Erythroblast (primary cell): ENCODE results near the gene DLGAP5.

Experiments used
- DNase-seq, 2 experiments: peaks; one replicate each; lab custom pipeline; 2025; lab: John Stamatoyannopoulos, UW
- GATA1 ChIP-seq: IDR thresholded peaks from 2 replicates; pipeline ENCODE4 v1.6.1; 2011; ENCODE audit warnings: low read depth, mild to moderate bottlenecking, control low read depth, low read length, moderate library complexity
- POLR2A ChIP-seq: IDR thresholded peaks from 2 replicates; pipeline ENCODE4 v1.6.1; 2011; ENCODE audit warnings: mild to moderate bottlenecking, low read length

DLGAP5 gene

GRCh38 chr14:55153951-55154350, 37.4 kb downstream of the DLGAP5 start:
- TF ChIP-seq GATA1 (no peak), POLR2A (no peak)
- DNase-seq = no peak

GRCh38 chr14:55152052-55152753, 39.2 kb downstream of the DLGAP5 start:
- TF ChIP-seq GATA1 = no peak
- TF ChIP-seq POLR2A = no peak
- no peak for DNase-seq

GRCh38 chr14:55151601-55152000, 39.8 kb downstream of the DLGAP5 start:
- no peak for DNase-seq
- TF ChIP-seq POLR2A (no peak), GATA1 (no peak)

- TF ChIP-seq GATA1 = no peak
- no peak for TF ChIP-seq POLR2A
- no peak for DNase-seq
Observed at GRCh38 chr14:55146425-55146824, 45.0 kb downstream of the DLGAP5 start.

- TF ChIP-seq POLR2A (no peak), GATA1 (no peak)
- DNase-seq = no peak
Observed at GRCh38 chr14:55142466-55142865, 48.9 kb downstream of the DLGAP5 start.

GRCh38 chr14:55141825-55142224, 49.6 kb downstream of the DLGAP5 start:
- DNase-seq = no peak
- no peak for TF ChIP-seq GATA1
- no peak for TF ChIP-seq POLR2A

GRCh38 chr14:55139696-55140509, 51.5 kb downstream of the DLGAP5 start:
- no peak for TF ChIP-seq GATA1
- no peak for TF ChIP-seq POLR2A
- DNase-seq = no peak

- TF ChIP-seq GATA1 (no peak), POLR2A (no peak)
Observed at GRCh38 chr14:55139141-55139540, 52.2 kb downstream of the DLGAP5 start.

GRCh38 chr14:55138091-55138490, 53.3 kb downstream of the DLGAP5 start:
- DNase-seq = peak; percentile 35 to 44
- TF ChIP-seq POLR2A (no peak), GATA1 (no peak)

More at GRCh38 chr14:55139141-55139540, 52.2 kb downstream of the DLGAP5 start:
- no peak for DNase-seq

- no peak for TF ChIP-seq POLR2A
- TF ChIP-seq GATA1 = no peak
- DNase-seq = no peak
Observed at GRCh38 chr14:55136885-55137786, 54.2 kb downstream of the DLGAP5 start.

- no peak for DNase-seq
- TF ChIP-seq GATA1 (no peak), POLR2A (no peak)
Observed at GRCh38 chr14:55136241-55136640, 55.1 kb downstream of the DLGAP5 start.

- TF ChIP-seq GATA1 = no peak
- TF ChIP-seq POLR2A = peak; percentile 8
- peak; percentile 23 to 51 for DNase-seq
Observed at GRCh38 chr14:55133416-55133815, 58.0 kb downstream of the DLGAP5 start.
